Neutrophil (primary cell): ENCODE measurements around the gene UMAD1.

Source experiments
- H3K27ac ChIP-seq: fragments of 200-600 bp; sonication (generic); 2 replicates; pipeline ENCODE4 v1.5.1; 2016; ENCODE audit warnings: mild to moderate bottlenecking, moderate library complexity
- H3K27me3 ChIP-seq: fragments of 200-600 bp; sonication (generic); 2 replicates; pipeline ENCODE4 v1.6.0; 2016; ENCODE audit warnings: mild to moderate bottlenecking
- H3K36me3 ChIP-seq: fragments of 200-600 bp; sonication (generic); 2 replicates; pipeline ENCODE4 v1.5.1; 2017
- H3K4me1 ChIP-seq, 2 experiments: fragments of 200-600 bp in 1 of 2; sonication (generic) in 1 of 2; 1 replicate in 1 of 2; 2 replicates in 1 of 2; pipeline versions ENCODE4 v1.5.1 to v1.6.1; 2013 to 2016; ENCODE audit warnings: low read depth in 1 of 2, low read length in 1 of 2, mild to moderate bottlenecking in 1 of 2, moderate library complexity in 1 of 2; ENCODE audit not compliant: control insufficient read depth in 1 of 2, insufficient read depth in 1 of 2
- H3K4me3 ChIP-seq, 2 experiments: fragments of 200-600 bp in 1 of 2; sonication (generic) in 1 of 2; 1 replicate in 1 of 2; 2 replicates in 1 of 2; pipeline ENCODE4 v1.5.1; 2013 to 2016; ENCODE audit warnings: low read depth in 1 of 2, low read length in 1 of 2, mild to moderate bottlenecking in 1 of 2, moderate library complexity in 1 of 2
- H3K9me3 ChIP-seq: fragments of 200-600 bp; sonication (generic); 2 replicates; pipeline ENCODE4 v1.5.1; 2016
- TF ChIP-seq, protein P1 (sequence below): fragments of 200-600 bp; sonication (generic); IDR thresholded peaks from 2 replicates; pipeline ENCODE4 v1.5.1; 2016; ENCODE audit warnings: antibody characterized with exemption

UMAD1 gene

DNA sequence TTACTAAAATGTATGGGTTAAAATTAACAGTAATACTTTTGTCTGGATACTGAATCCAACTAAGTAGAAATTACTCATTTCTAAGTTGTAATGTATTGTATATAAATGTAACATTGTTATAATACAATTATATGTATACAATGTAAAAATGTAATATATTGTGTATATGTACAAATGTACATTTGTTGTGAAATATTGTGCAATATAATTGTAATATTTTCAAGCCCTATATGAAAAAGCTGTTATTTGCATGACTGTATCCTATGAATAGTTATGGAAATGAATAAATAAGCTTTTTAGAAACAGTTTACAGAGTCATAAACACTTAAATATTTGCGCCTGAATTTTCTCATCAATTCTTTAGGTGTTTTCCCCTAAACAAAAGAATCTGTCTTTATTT, 20.3 kb upstream of the UMAD1 start:
- Histone ChIP-seq H3K36me3 (no peaks in the 10 kb centered on the region), H3K4me1 (peaks cover 0 to 7% of the 10 kb centered on the region in 2 experiments), H3K27ac (no peak overlapping the region), H3K27me3 (no peaks in the 10 kb centered on the region), H3K9me3 (no peaks in the 10 kb centered on the region), H3K4me3 (no peak overlapping the region)
- TF ChIP-seq, protein P1, sequence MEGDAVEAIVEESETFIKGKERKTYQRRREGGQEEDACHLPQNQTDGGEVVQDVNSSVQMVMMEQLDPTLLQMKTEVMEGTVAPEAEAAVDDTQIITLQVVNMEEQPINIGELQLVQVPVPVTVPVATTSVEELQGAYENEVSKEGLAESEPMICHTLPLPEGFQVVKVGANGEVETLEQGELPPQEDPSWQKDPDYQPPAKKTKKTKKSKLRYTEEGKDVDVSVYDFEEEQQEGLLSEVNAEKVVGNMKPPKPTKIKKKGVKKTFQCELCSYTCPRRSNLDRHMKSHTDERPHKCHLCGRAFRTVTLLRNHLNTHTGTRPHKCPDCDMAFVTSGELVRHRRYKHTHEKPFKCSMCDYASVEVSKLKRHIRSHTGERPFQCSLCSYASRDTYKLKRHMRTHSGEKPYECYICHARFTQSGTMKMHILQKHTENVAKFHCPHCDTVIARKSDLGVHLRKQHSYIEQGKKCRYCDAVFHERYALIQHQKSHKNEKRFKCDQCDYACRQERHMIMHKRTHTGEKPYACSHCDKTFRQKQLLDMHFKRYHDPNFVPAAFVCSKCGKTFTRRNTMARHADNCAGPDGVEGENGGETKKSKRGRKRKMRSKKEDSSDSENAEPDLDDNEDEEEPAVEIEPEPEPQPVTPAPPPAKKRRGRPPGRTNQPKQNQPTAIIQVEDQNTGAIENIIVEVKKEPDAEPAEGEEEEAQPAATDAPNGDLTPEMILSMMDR, result no peak

DNA sequence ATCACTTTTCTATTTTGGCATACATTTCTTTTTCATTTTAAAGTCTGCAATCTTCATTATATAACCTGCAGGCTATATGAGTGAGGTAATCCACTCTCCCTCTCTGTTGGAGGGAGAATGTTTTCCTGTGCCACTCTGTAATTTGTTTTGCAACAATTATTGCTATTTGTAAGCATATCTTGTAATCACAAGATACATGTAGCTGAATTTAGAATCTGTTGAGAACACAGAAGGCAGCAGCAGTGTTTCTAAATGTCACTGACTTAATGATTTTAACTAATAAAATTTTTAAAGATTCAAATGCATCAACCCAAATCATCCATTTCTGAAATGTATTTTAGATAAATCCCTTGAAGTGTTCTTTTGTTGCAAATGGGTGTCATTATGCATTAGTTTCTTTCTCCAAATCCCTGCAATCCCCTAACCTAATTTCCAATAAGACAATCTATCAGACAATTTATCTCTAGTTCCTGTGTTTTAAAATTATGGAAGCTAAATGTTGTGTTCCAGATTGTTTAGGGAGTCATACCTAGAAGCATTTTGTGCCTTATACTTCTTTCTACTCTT, 19.8 kb upstream of the UMAD1 start:
- Histone ChIP-seq H3K36me3 (no peaks in the 10 kb centered on the region), H3K27ac (no peak overlapping the region), H3K27me3 (no peaks in the 10 kb centered on the region), H3K9me3 (no peaks in the 10 kb centered on the region), H3K4me3 (no peak overlapping the region), H3K4me1 (peaks cover 0 to 7% of the 10 kb centered on the region in 2 experiments)
- TF ChIP-seq, protein P1, result no peak

DNA sequence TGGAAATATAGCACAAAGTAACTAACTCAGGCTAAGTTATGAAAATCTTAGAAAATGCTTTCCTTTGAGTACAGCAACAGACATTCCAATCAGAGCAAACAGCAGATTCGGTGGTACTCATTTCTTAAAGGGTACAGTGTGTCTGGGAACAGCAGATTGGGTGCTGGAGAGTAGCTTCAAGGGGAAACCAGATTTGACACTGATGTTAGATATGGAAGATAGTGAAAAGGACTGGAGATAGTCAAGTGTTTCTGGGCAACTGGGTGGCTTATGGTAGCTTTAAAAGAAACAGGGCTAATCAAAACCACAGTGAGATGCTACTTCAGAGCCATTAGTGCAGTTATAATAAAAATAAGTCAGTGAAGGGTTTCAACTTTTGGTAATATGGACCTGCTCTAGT, 12.1 kb upstream of the UMAD1 start:
- Histone ChIP-seq H3K36me3 (no peaks in the 10 kb centered on the region), H3K9me3 (peaks cover 7% of the 10 kb centered on the region), H3K27me3 (no peaks in the 10 kb centered on the region), H3K27ac (no peak overlapping the region), H3K4me3 (no peak overlapping the region), H3K4me1 (no peaks in the 10 kb centered on the region)
- TF ChIP-seq, protein P1, result no peak

DNA sequence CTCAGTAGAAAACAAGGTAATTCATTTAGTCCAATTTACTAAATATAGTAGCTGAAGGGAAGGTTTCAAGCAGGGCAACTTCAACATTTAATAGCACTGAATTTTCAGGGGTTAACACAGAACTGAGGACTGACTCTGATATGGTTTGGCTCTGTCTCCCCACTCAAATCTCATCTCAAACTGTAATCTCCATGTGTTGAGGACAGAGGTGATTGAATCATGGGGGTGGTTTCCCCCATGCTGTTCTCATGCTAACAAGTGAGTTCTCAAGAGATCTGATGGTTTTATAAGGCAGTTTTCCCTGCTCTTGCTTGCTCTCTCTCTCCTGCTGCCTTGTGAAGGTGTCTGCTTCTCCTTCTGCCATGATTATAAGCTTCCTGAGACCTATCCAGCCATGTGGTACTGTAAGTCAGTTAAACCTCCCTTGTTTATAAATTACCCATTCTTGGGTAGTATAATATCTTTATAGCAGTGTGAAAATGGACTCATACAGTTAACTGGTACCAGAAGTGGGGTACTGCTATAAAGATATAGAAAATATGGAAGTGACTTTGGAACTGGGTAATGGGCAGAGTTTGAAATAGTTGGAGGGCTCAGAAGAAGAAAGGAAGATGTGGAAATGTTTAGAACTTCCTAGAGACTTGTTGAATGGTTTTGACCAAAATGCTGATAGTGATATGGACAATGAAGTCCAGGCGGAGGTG, 9.8 kb upstream of the UMAD1 start:
- no peaks in the 10 kb centered on the region for H3K27me3 ChIP-seq
- TF ChIP-seq, protein P1, result no peak
- H3K9me3 ChIP-seq, result peaks cover 7% of the 10 kb centered on the region
- H3K36me3 ChIP-seq, result no peaks in the 10 kb centered on the region
- no peak overlapping the region for H3K4me3 ChIP-seq
- H3K27ac ChIP-seq, result no peak overlapping the region
- H3K4me1 ChIP-seq, result no peaks in the 10 kb centered on the region

DNA sequence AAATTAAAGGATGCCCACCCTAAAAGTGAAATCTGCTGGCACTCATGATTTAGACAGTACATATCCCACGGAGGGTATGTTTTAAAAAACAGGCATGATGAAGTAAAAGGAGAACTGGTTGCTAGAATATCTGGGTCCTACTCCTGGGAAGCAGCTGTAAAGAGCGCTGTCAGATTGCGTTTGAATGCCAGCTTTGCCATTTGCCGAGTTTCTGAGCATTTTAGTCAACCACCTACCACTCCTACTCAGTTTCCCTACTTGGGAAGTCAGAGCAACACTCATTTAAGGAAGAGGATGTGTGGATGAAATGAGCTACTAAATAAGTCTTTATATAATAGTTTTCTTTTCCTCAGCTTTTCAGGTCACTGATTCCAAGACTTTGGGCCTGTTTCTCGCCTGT, 1.1 kb upstream of the UMAD1 start:
- Histone ChIP-seq H3K9me3 (no peaks in the 10 kb centered on the region), H3K4me3 (peak overlapping the region; percentile 88), H3K27me3 (no peaks in the 10 kb centered on the region), H3K27ac (peak overlapping the region; percentile 92), H3K36me3 (no peaks in the 10 kb centered on the region), H3K4me1 (peaks cover 22 to 23% of the 10 kb centered on the region in 2 experiments)
- TF ChIP-seq, protein P1, result no peak
